Peyer's patch (tissue), 4 donors: ENCODE measurements around the gene CDK7. TPM values are rescaled to one million over a fixed set of nuclear protein-coding genes. Genes with fewer than 3 reads are reported as not detected.
"Not testable (repeated sequence)": the region's sequence is repeated elsewhere in the genome, so short reads cannot be mapped to it uniquely, and the experiment has no call there.

Experiments used
- DNase-seq, 3 donors: peaks; one replicate each; pipeline ENCODE4 v3.0.0-alpha.2; 2017 to 2019
- H3K27ac ChIP-seq, 4 donors: fragments of 200-600 bp; sonication (generic); one replicate each; pipeline ENCODE4 v1.5.1; 2016 to 2019
- H3K27me3 ChIP-seq, 2 donors: fragments of 200-600 bp; sonication (generic); one replicate each; pipeline ENCODE4 v1.5.1; 2019
- H3K36me3 ChIP-seq, 3 donors: fragments of 200-600 bp; sonication (generic); one replicate each; pipeline ENCODE4 v1.5.1; 2016 to 2019
- H3K4me1 ChIP-seq, 4 donors: fragments of 200-600 bp; sonication (generic); one replicate each; pipeline ENCODE4 v1.5.1; 2016 to 2019
- H3K4me3 ChIP-seq, 4 donors: fragments of 200-600 bp; sonication (generic); 1 replicate in 3 of 4; 2 replicates in 1 of 4; pipeline ENCODE4 v1.5.1; 2016 to 2019; ENCODE audit warnings: mild to moderate bottlenecking in 1 of 4
- H3K9me3 ChIP-seq, 4 donors: fragments of 200-600 bp; sonication (generic); one replicate each; pipeline ENCODE4 v1.5.1; 2016 to 2019; ENCODE audit warnings: mild to moderate bottlenecking in 1 of 4
- CTCF ChIP-seq, 6 experiments: fragments of 450-650 bp in 4 of 6; fragments of 200-600 bp in 2 of 6; sonication (generic) in 1 of 6; IDR thresholded peaks; one replicate each; pipeline ENCODE4 v1.5.1; 2017 to 2019; ENCODE audit warnings: antibody characterized with exemption in 6 of 6, mild to moderate bottlenecking in 3 of 6, moderate library complexity in 1 of 6
- POLR2A ChIP-seq, 2 donors: fragments of 450-650 bp; IDR thresholded peaks; one replicate each; pipeline ENCODE4 v1.5.1; 2017; ENCODE audit warnings: antibody characterized with exemption in 2 of 2, mild to moderate bottlenecking in 2 of 2, moderate library complexity in 2 of 2
- total RNA-seq, 4 donors: library from RNA; depleted of rRNA; stranded (reverse); fragments of >200 nt; gene quantifications; one replicate each; pipeline ENCODE4 v1.1.0, GENCODE V29; 2016

Gene CDK7
- total RNA-seq, 4 donors from 2014 or later = 8.2 to 56.0 (median 25.1) TPM

GRCh38 chr5:69225860-69226259 is 8.8 kb upstream of the CDK7 start:
- no peak overlapping the region for H3K27ac ChIP-seq
- no peak for DNase-seq
- peaks cover 0 to 39% (median 0%) of the 10 kb centered on the region in 3 donors for H3K36me3 ChIP-seq
- H3K27me3 ChIP-seq = no peaks in the 10 kb centered on the region
- TF ChIP-seq CTCF (IDR thresholded peaks at IDR 0.05) = no peak
- TF ChIP-seq POLR2A (IDR thresholded peaks at IDR 0.05) = no peak
- no peaks in the 10 kb centered on the region for H3K9me3 ChIP-seq
- no peaks in the 10 kb centered on the region for H3K4me1 ChIP-seq
- no peak overlapping the region for H3K4me3 ChIP-seq

- Histone ChIP-seq H3K9me3 (no peaks in the 10 kb centered on the region), H3K27ac (no peak overlapping the region), H3K4me3 (no peak overlapping the region), H3K4me1 (peaks cover 0 to 9% (median 3%) of the 10 kb centered on the region in 4 donors), H3K27me3 (no peaks in the 10 kb centered on the region), H3K36me3 (peaks cover 0 to 31% (median 0%) of the 10 kb centered on the region in 3 donors)
- no peak for DNase-seq
- TF ChIP-seq POLR2A (IDR thresholded peaks at IDR 0.05) (no peak), CTCF (IDR thresholded peaks at IDR 0.05) (no peak)
These were observed 4.5 kb upstream of the CDK7 start for GRCh38 chr5:69230181-69230580.

GRCh38 chr5:69231281-69231680 is 3.4 kb upstream of the CDK7 start:
- H3K4me1 ChIP-seq = peaks cover 0 to 18% (median 5%) of the 10 kb centered on the region in 4 donors
- H3K9me3 ChIP-seq = no peaks in the 10 kb centered on the region
- no peak overlapping the region for H3K27ac ChIP-seq
- TF ChIP-seq POLR2A (IDR thresholded peaks at IDR 0.05) (no peak), CTCF (IDR thresholded peaks at IDR 0.05) (no peak)
- no peak for DNase-seq
- peaks cover 0 to 29% (median 0%) of the 10 kb centered on the region in 3 donors for H3K36me3 ChIP-seq
- no peaks in the 10 kb centered on the region for H3K27me3 ChIP-seq
- H3K4me3 ChIP-seq = no peak overlapping the region

- no peak for DNase-seq
- TF ChIP-seq POLR2A (IDR thresholded peaks at IDR 0.05) (no peak), CTCF (IDR thresholded peaks at IDR 0.05) (no peak)
These were observed 2.8 kb upstream of the CDK7 start for GRCh38 chr5:69231851-69232250.

GRCh38 chr5:69236733-69237132 is 2.0 kb downstream of the CDK7 start:
- H3K4me3 ChIP-seq, DNase-seq, H3K36me3 ChIP-seq, H3K27me3 ChIP-seq, H3K9me3 ChIP-seq, H3K27ac ChIP-seq: not testable (repeated sequence)
- peaks cover 0 to 27% (median 5%) of the 10 kb centered on the region in 4 donors for H3K4me1 ChIP-seq

More at GRCh38 chr5:69231851-69232250, 2.8 kb upstream of the CDK7 start:
- Histone ChIP-seq H3K4me3 (no peak overlapping the region), H3K27ac (no peak overlapping the region), H3K27me3 (no peaks in the 10 kb centered on the region), H3K4me1 (peaks cover 0 to 22% (median 5%) of the 10 kb centered on the region in 4 donors), H3K9me3 (no peaks in the 10 kb centered on the region), H3K36me3 (peaks cover 0 to 27% (median 0%) of the 10 kb centered on the region in 3 donors)

- peaks cover 0 to 27% (median 5%) of the 10 kb centered on the region in 4 donors for H3K4me1 ChIP-seq
- H3K4me3 ChIP-seq = no peak overlapping the region
- H3K27me3 ChIP-seq = no peaks in the 10 kb centered on the region
- no peak overlapping the region for H3K27ac ChIP-seq
- H3K36me3 ChIP-seq = no peaks in the 10 kb centered on the region
- H3K9me3 ChIP-seq = no peaks in the 10 kb centered on the region
- no peak for TF ChIP-seq POLR2A (IDR thresholded peaks at IDR 0.05)
- TF ChIP-seq CTCF (IDR thresholded peaks at IDR 0.05) = no peak
- DNase-seq = no peak
These were observed 3.2 kb downstream of the CDK7 start for GRCh38 chr5:69237877-69238276.
